Erythroblast (primary cell): ENCODE results near the gene C1orf74.

Source experiments
- GATA1 ChIP-seq: IDR thresholded peaks from 2 replicates; pipeline ENCODE4 v1.6.1; 2011; ENCODE audit warnings: low read depth, mild to moderate bottlenecking, control low read depth, low read length, moderate library complexity
- POLR2A ChIP-seq: IDR thresholded peaks from 2 replicates; pipeline ENCODE4 v1.6.1; 2011; ENCODE audit warnings: mild to moderate bottlenecking, low read length

DNA sequence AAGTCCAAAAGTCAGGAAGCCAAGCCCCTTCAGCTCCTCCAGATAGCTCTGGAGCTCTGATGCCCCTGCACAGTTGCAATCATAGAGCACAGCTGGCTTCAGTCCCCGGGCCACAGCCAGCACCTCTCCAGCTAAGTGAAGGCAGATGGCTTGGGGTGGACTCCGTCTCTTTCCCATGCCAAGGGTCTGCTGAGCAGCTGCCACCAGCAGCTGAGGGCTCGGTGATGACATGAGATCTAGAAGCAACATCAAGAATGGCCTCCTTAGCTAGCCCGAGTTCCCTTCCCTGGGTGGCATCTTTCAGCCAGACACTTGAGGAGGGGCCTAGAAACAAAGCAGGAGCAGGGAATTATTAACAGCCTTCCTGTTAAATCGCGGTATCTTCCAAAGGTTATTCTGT is 973 bp downstream of the C1orf74 start:
- TF ChIP-seq POLR2A (no peak), GATA1 (no peak)
